Endothelial cell (in vitro differentiated cells): ENCODE data around the gene LRRC56. TPM values are rescaled to one million over a fixed set of nuclear protein-coding genes. Genes with fewer than 3 reads are reported as not detected.

Source experiments
- DNase-seq: peaks from one replicate; pipeline ENCODE4 v3.0.0; 2021; ENCODE audit warnings: low spot score
- H3K27ac Mint-ChIP-seq: one replicate; pipeline ENCODE4 v1.8.0; 2021; ENCODE audit warnings: mixed read lengths, inconsistent platforms; ENCODE audit not compliant: unreplicated experiment
- H3K27me3 Mint-ChIP-seq: one replicate; pipeline ENCODE4 v1.8.0; 2021; ENCODE audit warnings: mild to moderate bottlenecking, moderate library complexity, mixed read lengths, inconsistent platforms; ENCODE audit not compliant: unreplicated experiment
- H3K36me3 Mint-ChIP-seq: one replicate; pipeline ENCODE4 v1.8.0; 2021; ENCODE audit warnings: mild to moderate bottlenecking, low read depth, mixed read lengths, inconsistent platforms; ENCODE audit not compliant: unreplicated experiment
- H3K4me1 Mint-ChIP-seq: one replicate; pipeline ENCODE4 v1.8.0; 2021; ENCODE audit warnings: mild to moderate bottlenecking, mixed read lengths, inconsistent platforms; ENCODE audit not compliant: unreplicated experiment
- H3K4me3 Mint-ChIP-seq: one replicate; pipeline ENCODE4 v1.8.0; 2021; ENCODE audit warnings: mild to moderate bottlenecking, mixed read lengths, inconsistent platforms; ENCODE audit not compliant: unreplicated experiment
- H3K9me3 Mint-ChIP-seq: one replicate; pipeline ENCODE4 v1.8.0; 2021; ENCODE audit warnings: mixed read lengths, inconsistent platforms; ENCODE audit not compliant: unreplicated experiment
- CTCF ChIP-seq: fragments of 200-600 bp; sonication (generic); IDR thresholded peaks from one replicate; pipeline ENCODE4 v1.5.0; 2021; ENCODE audit warnings: antibody characterized with exemption; ENCODE audit not compliant: unreplicated experiment
- total RNA-seq: library from RNA; stranded (reverse); fragmentation: NEBNext Ultra II Directional; extraction: Animal tissue kit (Norgen Biotek cat#: 25700); gene quantifications from one replicate; pipeline ENCODE4 v1.2.1, GENCODE V29; 2021; ENCODE audit not compliant: unreplicated experiment

The LRRC56 gene
- total RNA-seq, 1 donor from 2014 or later = 2.6 TPM

- H3K4me3 Mint-ChIP-seq = peak overlapping the region; percentile 79
- peaks cover 6% of the 10 kb centered on the region for H3K36me3 Mint-ChIP-seq
- H3K27me3 Mint-ChIP-seq = peaks cover 14% of the 10 kb centered on the region
- H3K4me1 Mint-ChIP-seq = peaks cover 7% of the 10 kb centered on the region
- no peak overlapping the region for H3K27ac Mint-ChIP-seq
- no peaks in the 10 kb centered on the region for H3K9me3 Mint-ChIP-seq
- TF ChIP-seq CTCF = no peak
- DNase-seq = peak; percentile 18
Measured at GRCh38 chr11:534396-535209, 2.7 kb upstream of the LRRC56 start.

DNA sequence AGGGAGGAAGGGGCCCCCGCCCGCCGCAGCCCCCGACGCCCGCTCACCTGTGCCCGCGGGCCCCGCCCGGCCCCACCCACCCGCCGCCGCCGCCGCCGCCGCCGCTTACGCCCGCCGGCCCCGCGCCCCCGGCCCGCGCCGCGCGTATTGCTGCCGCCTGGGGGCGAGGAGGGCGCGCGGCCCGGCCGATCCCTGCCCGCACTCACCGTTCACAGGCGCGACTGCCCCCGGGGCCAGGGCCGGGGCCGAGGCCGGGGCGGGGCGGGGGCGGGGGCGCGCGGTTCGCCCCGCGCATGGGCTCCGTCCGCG lies 2.2 kb upstream of the LRRC56 start:
- no peak for DNase-seq
- Mint-ChIP-seq H3K4me3 (no peak overlapping the region), H3K27me3 (peaks cover 14% of the 10 kb centered on the region), H3K9me3 (no peaks in the 10 kb centered on the region), H3K27ac (no peak overlapping the region), H3K4me1 (peaks cover 7% of the 10 kb centered on the region), H3K36me3 (peaks cover 6% of the 10 kb centered on the region)
- no peak for TF ChIP-seq CTCF

- Mint-ChIP-seq H3K4me1 (peaks cover 7% of the 10 kb centered on the region), H3K27ac (peak within 1 kb of the TSS; percentile 82), H3K27me3 (peaks cover 14% of the 10 kb centered on the region), H3K4me3 (peak within 1 kb of the TSS; percentile 95), H3K9me3 (no peaks in the 10 kb centered on the region), H3K36me3 (peaks cover 6% of the 10 kb centered on the region)
- no peak for TF ChIP-seq CTCF
- peak; percentile 98 for DNase-seq
Measured at GRCh38 chr11:535519-536454, 1.5 kb upstream of the LRRC56 start, which contains the start of gene HRAS. HRAS (minus strand) TSS chr11:535576.

GRCh38 chr11:537622-538430 lies 499 bp downstream of the LRRC56 start:
- H3K27ac Mint-ChIP-seq = peak overlapping the region; percentile 9
- H3K36me3 Mint-ChIP-seq = no peaks in the 10 kb centered on the region
- no peak for DNase-seq
- H3K4me3 Mint-ChIP-seq = no peak overlapping the region
- peaks cover 9% of the 10 kb centered on the region for H3K27me3 Mint-ChIP-seq
- TF ChIP-seq CTCF = no peak
- no peaks in the 10 kb centered on the region for H3K9me3 Mint-ChIP-seq
- H3K4me1 Mint-ChIP-seq = peaks cover 7% of the 10 kb centered on the region
